ENCODE measurements around the gene TSTD2. TPM values are rescaled to one million over a fixed set of nuclear protein-coding genes. Genes with fewer than 3 reads are reported as not detected.

The TSTD2 gene
- polyA plus RNA-seq, 1 donor from 2014 or later: 5.9 TPM

- H3K27ac Mint-ChIP-seq: no peak overlapping the region
These were observed 64.5 kb downstream of the TSTD2 start for GRCh38 chr9:97568461-97569275.

GRCh38 chr9:97567894-97568202 lies 65.3 kb downstream of the TSTD2 start:
- Mint-ChIP-seq H3K4me1 (peaks cover 0 to 2% (median 0%) of the 10 kb centered on the region in 3 donors), H3K4me3 (no peak overlapping the region), H3K27me3 (no peaks in the 10 kb centered on the region), H3K27ac (no peak overlapping the region), H3K36me3 (no peaks in the 10 kb centered on the region), H3K9me3 (no peaks in the 10 kb centered on the region)

More at GRCh38 chr9:97568461-97569275, 64.5 kb downstream of the TSTD2 start:
- H3K4me1 Mint-ChIP-seq: peaks cover 0 to 4% (median 0%) of the 10 kb centered on the region in 3 donors
- no peak overlapping the region for H3K4me3 Mint-ChIP-seq
- peaks cover 0 to under 1% (median 0%) of the 10 kb centered on the region in 3 donors for H3K9me3 Mint-ChIP-seq
- H3K27me3 Mint-ChIP-seq: no peaks in the 10 kb centered on the region
- no peaks in the 10 kb centered on the region for H3K36me3 Mint-ChIP-seq

GRCh38 chr9:97567182-97567893 lies 65.8 kb downstream of the TSTD2 start:
- Mint-ChIP-seq H3K4me1 (peaks cover 0 to 2% (median 0%) of the 10 kb centered on the region in 3 donors), H3K27me3 (no peaks in the 10 kb centered on the region), H3K4me3 (no peak overlapping the region), H3K36me3 (no peaks in the 10 kb centered on the region), H3K9me3 (no peaks in the 10 kb centered on the region), H3K27ac (no peak overlapping the region)

GRCh38 chr9:97565262-97565661 lies 67.9 kb downstream of the TSTD2 start:
- Mint-ChIP-seq H3K36me3 (no peaks in the 10 kb centered on the region), H3K4me1 (no peaks in the 10 kb centered on the region), H3K9me3 (no peaks in the 10 kb centered on the region)

GRCh38 chr9:97564291-97565175 lies 68.6 kb downstream of the TSTD2 start:
- Mint-ChIP-seq H3K27me3 (no peaks in the 10 kb centered on the region), H3K9me3 (no peaks in the 10 kb centered on the region), H3K4me1 (no peaks in the 10 kb centered on the region), H3K4me3 (no peak overlapping the region), H3K36me3 (no peaks in the 10 kb centered on the region), H3K27ac (no peak overlapping the region)

More at GRCh38 chr9:97565262-97565661, 67.9 kb downstream of the TSTD2 start:
- Mint-ChIP-seq H3K4me3 (no peak overlapping the region), H3K27me3 (no peaks in the 10 kb centered on the region), H3K27ac (no peak overlapping the region)

GRCh38 chr9:97563458-97564135 lies 69.6 kb downstream of the TSTD2 start:
- peaks cover 0 to 3% (median 0%) of the 10 kb centered on the region in 3 donors for H3K4me1 Mint-ChIP-seq
- no peaks in the 10 kb centered on the region for H3K9me3 Mint-ChIP-seq
- H3K27ac Mint-ChIP-seq: no peak overlapping the region
- H3K36me3 Mint-ChIP-seq: no peaks in the 10 kb centered on the region
- no peak overlapping the region for H3K4me3 Mint-ChIP-seq
- H3K27me3 Mint-ChIP-seq: no peaks in the 10 kb centered on the region

- Mint-ChIP-seq H3K9me3 (no peaks in the 10 kb centered on the region), H3K4me3 (no peak overlapping the region)
These were observed 70.6 kb downstream of the TSTD2 start for GRCh38 chr9:97562542-97562941.

GRCh38 chr9:97561501-97561900 lies 71.7 kb downstream of the TSTD2 start:
- Mint-ChIP-seq H3K36me3 (no peaks in the 10 kb centered on the region), H3K27ac (no peak overlapping the region)

More at GRCh38 chr9:97562542-97562941, 70.6 kb downstream of the TSTD2 start:
- no peaks in the 10 kb centered on the region for H3K27me3 Mint-ChIP-seq
- no peak overlapping the region for H3K27ac Mint-ChIP-seq
- no peaks in the 10 kb centered on the region for H3K36me3 Mint-ChIP-seq
- peaks cover 2 to 5% (median 4%) of the 10 kb centered on the region in 3 donors for H3K4me1 Mint-ChIP-seq

GRCh38 chr9:97560851-97561250 lies 72.3 kb downstream of the TSTD2 start:
- no peaks in the 10 kb centered on the region for H3K9me3 Mint-ChIP-seq
- peaks cover 2 to 5% (median 4%) of the 10 kb centered on the region in 3 donors for H3K4me1 Mint-ChIP-seq
- no peak overlapping the region for H3K4me3 Mint-ChIP-seq

More at GRCh38 chr9:97561501-97561900, 71.7 kb downstream of the TSTD2 start:
- peaks cover 2 to 5% (median 4%) of the 10 kb centered on the region in 3 donors for H3K4me1 Mint-ChIP-seq
- no peaks in the 10 kb centered on the region for H3K27me3 Mint-ChIP-seq
- no peaks in the 10 kb centered on the region for H3K9me3 Mint-ChIP-seq
- no peak overlapping the region for H3K4me3 Mint-ChIP-seq

GRCh38 chr9:97560154-97560553 lies 73.0 kb downstream of the TSTD2 start:
- no peaks in the 10 kb centered on the region for H3K36me3 Mint-ChIP-seq
- no peaks in the 10 kb centered on the region for H3K27me3 Mint-ChIP-seq
- no peak overlapping the region for H3K4me3 Mint-ChIP-seq
- H3K4me1 Mint-ChIP-seq: peaks cover 2 to 5% (median 4%) of the 10 kb centered on the region in 3 donors
- H3K9me3 Mint-ChIP-seq: no peaks in the 10 kb centered on the region
- H3K27ac Mint-ChIP-seq: no peak overlapping the region

More at GRCh38 chr9:97560851-97561250, 72.3 kb downstream of the TSTD2 start:
- Mint-ChIP-seq H3K27me3 (no peaks in the 10 kb centered on the region), H3K36me3 (no peaks in the 10 kb centered on the region), H3K27ac (no peak overlapping the region)

- Mint-ChIP-seq H3K4me1 (peaks cover 2 to 5% (median 4%) of the 10 kb centered on the region in 3 donors), H3K9me3 (peaks cover 0 to 1% (median 0%) of the 10 kb centered on the region in 3 donors), H3K4me3 (no peak overlapping the region), H3K27ac (no peak overlapping the region), H3K36me3 (peaks cover under 1% of the 10 kb centered on the region), H3K27me3 (peaks cover 2% of the 10 kb centered on the region)
These were observed 74.1 kb downstream of the TSTD2 start for GRCh38 chr9:97559111-97559514.

- Mint-ChIP-seq H3K27ac (no peak overlapping the region), H3K27me3 (peaks cover 4% of the 10 kb centered on the region), H3K4me1 (peaks cover 2 to 5% (median 4%) of the 10 kb centered on the region in 3 donors), H3K36me3 (peaks cover 1% of the 10 kb centered on the region), H3K9me3 (peaks cover 0 to 2% (median 0%) of the 10 kb centered on the region in 3 donors), H3K4me3 (no peak overlapping the region)
These were observed 74.5 kb downstream of the TSTD2 start for GRCh38 chr9:97558701-97559101.

GRCh38 chr9:97557606-97558095 lies 75.5 kb downstream of the TSTD2 start:
- Mint-ChIP-seq H3K9me3 (peaks cover 0 to 2% (median 0%) of the 10 kb centered on the region in 3 donors), H3K27ac (no peak overlapping the region), H3K4me3 (no peak overlapping the region), H3K36me3 (peaks cover 1% of the 10 kb centered on the region), H3K27me3 (peaks cover 8% of the 10 kb centered on the region), H3K4me1 (peaks cover 2 to 5% (median 4%) of the 10 kb centered on the region in 3 donors)
